ENCODE data around the gene SRSF12. TPM values are rescaled to one million over a fixed set of nuclear protein-coding genes. Genes with fewer than 3 reads are reported as not detected.

SRSF12 gene
- total RNA-seq, 4 donors from 2014 or later, result not detected

DNA sequence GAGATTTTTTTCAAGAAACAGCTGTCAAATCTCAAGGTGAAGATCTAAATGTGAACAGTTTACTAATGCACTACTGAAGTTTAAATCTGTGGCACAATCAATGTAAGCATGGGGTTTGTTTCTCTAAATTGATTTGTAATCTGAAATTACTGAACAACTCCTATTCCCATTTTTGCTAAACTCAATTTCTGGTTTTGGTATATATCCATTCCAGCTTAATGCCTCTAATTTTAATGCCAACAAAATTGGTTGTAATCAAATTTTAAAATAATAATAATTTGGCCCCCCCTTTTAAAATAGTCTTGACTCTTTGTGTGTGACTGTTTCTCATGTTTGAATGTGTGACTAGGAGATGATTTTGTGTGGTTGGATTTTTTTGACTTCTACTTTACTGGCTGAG is 33.3 kb downstream of the SRSF12 start:
- Histone ChIP-seq H3K27me3 (no peaks in the 10 kb centered on the region), H3K4me3 (peak overlapping the region in 1 of 4 donors; percentile 98), H3K27ac (peak overlapping the region in 1 of 4 donors; percentile 5), H3K4me1 (peaks cover 0 to 8% (median 0%) of the 10 kb centered on the region in 4 donors), H3K9me3 (no peaks in the 10 kb centered on the region), H3K36me3 (peaks cover 0 to 26% (median 4%) of the 10 kb centered on the region in 3 donors)
- DNase-seq, result no peak
- TF ChIP-seq, protein P1, sequence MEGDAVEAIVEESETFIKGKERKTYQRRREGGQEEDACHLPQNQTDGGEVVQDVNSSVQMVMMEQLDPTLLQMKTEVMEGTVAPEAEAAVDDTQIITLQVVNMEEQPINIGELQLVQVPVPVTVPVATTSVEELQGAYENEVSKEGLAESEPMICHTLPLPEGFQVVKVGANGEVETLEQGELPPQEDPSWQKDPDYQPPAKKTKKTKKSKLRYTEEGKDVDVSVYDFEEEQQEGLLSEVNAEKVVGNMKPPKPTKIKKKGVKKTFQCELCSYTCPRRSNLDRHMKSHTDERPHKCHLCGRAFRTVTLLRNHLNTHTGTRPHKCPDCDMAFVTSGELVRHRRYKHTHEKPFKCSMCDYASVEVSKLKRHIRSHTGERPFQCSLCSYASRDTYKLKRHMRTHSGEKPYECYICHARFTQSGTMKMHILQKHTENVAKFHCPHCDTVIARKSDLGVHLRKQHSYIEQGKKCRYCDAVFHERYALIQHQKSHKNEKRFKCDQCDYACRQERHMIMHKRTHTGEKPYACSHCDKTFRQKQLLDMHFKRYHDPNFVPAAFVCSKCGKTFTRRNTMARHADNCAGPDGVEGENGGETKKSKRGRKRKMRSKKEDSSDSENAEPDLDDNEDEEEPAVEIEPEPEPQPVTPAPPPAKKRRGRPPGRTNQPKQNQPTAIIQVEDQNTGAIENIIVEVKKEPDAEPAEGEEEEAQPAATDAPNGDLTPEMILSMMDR (IDR thresholded peaks at IDR 0.05), result no peak
- no peak for TF ChIP-seq POLR2A (IDR thresholded peaks at IDR 0.05)

DNA sequence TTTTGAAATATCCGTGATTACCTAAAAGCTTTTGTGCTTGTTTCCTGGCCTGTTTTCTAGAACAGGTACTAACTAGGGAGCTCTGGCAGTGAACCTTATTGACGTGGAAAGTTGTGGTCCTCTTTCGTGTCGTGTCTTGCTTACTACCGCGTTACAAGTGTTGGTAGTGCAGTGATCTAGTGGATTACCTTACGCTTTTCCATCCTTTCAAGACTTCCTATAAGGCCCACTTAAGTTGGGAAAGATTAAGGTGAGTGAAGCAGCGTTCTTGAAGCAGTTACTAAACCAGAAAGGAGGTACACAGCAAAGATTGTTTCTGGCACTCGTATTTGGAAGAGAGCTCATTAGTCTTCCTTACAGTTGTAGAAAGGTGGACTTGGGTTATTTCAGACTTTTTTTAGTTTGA is 35.4 kb downstream of the SRSF12 start:
- Histone ChIP-seq H3K4me3 (peak overlapping the region; percentile 87 to 100 (median 96)), H3K36me3 (peaks cover 0 to 26% (median 4%) of the 10 kb centered on the region in 3 donors), H3K27me3 (no peaks in the 10 kb centered on the region), H3K27ac (peak overlapping the region; percentile 99 to 100 (median 100)), H3K9me3 (no peaks in the 10 kb centered on the region), H3K4me1 (peaks cover 0 to 8% (median 0%) of the 10 kb centered on the region in 4 donors)
- TF ChIP-seq POLR2A (IDR thresholded peaks at IDR 0.05), result no peak
- TF ChIP-seq, protein P1 (IDR thresholded peaks at IDR 0.05), result no peak
- DNase-seq, result no peak

- peak; percentile 51 to 84 for TF ChIP-seq POLR2A (IDR thresholded peaks at IDR 0.05)
- TF ChIP-seq, protein P1 (IDR thresholded peaks at IDR 0.05), result peak in 1 of 6 experiments; percentile 5
- DNase-seq, result peak; percentile 98 to 100 (median 99)
- peaks cover 0 to 26% (median 4%) of the 10 kb centered on the region in 3 donors for H3K36me3 ChIP-seq
- no peaks in the 10 kb centered on the region for H3K9me3 ChIP-seq
- peak overlapping the region; percentile 87 to 100 (median 96) for H3K4me3 ChIP-seq
- peaks cover 0 to 8% (median 0%) of the 10 kb centered on the region in 4 donors for H3K4me1 ChIP-seq
- no peaks in the 10 kb centered on the region for H3K27me3 ChIP-seq
- H3K27ac ChIP-seq, result peak overlapping the region; percentile 99 to 100 (median 100)
These were observed 36.2 kb downstream of the SRSF12 start for GRCh38 chr6:89081423-89082322.

GRCh38 chr6:89081129-89081422 is 36.8 kb downstream of the SRSF12 start:
- peaks cover 0 to 25% (median 4%) of the 10 kb centered on the region in 3 donors for H3K36me3 ChIP-seq
- TF ChIP-seq, protein P1 (IDR thresholded peaks at IDR 0.05), result peak in 1 of 6 experiments; percentile 6
- TF ChIP-seq POLR2A (IDR thresholded peaks at IDR 0.05), result no peak
- no peak for DNase-seq
- no peaks in the 10 kb centered on the region for H3K27me3 ChIP-seq
- H3K4me3 ChIP-seq, result peak overlapping the region; percentile 87 to 100 (median 96)
- peak overlapping the region; percentile 99 to 100 (median 100) for H3K27ac ChIP-seq
- H3K9me3 ChIP-seq, result no peaks in the 10 kb centered on the region
- peaks cover 0 to 8% (median 0%) of the 10 kb centered on the region in 4 donors for H3K4me1 ChIP-seq

- peaks cover 0 to 19% (median under 1%) of the 10 kb centered on the region in 3 donors for H3K36me3 ChIP-seq
- H3K27ac ChIP-seq, result peak within 1 kb of the TSS; percentile 99 to 100 (median 100)
- TF ChIP-seq POLR2A (IDR thresholded peaks at IDR 0.05), result peak; percentile 99 to 100
- TF ChIP-seq, protein P1 (IDR thresholded peaks at IDR 0.05), result peak in 1 of 6 experiments; percentile 9
- no peaks in the 10 kb centered on the region for H3K9me3 ChIP-seq
- H3K4me1 ChIP-seq, result peaks cover 0 to 8% (median 0%) of the 10 kb centered on the region in 4 donors
- H3K4me3 ChIP-seq, result peak within 1 kb of the TSS; percentile 87 to 100 (median 96)
- DNase-seq, result peak; percentile 100
- no peaks in the 10 kb centered on the region for H3K27me3 ChIP-seq
These were observed 37.4 kb downstream of the SRSF12 start, which contains the start of gene PNRC1 for GRCh38 chr6:89080281-89081128. Gene PNRC1 (plus strand): TSS chr6:89080751. CDS start chr6:89080895, 144 bp downstream.

Data from Peyer's patch (tissue), 4 donors.